NCI-H1092 treated with DMSO at 0.1 percent for 48 hours (cell line): ENCODE results near the gene KPNA4.

Source experiments
- DNase-seq: peaks from one replicate; lab custom pipeline; 2025; lab: John Stamatoyannopoulos, UW

Gene KPNA4

GRCh38 chr3:160449636-160450598, 115.5 kb downstream of the KPNA4 start, which contains the start of gene TRIM59:
TSS of gene TRIM59 (minus strand) at chr3:160449786. CDS start at chr3:160439183, 10,603 bp downstream.
- peak; percentile 33 for DNase-seq

DNA sequence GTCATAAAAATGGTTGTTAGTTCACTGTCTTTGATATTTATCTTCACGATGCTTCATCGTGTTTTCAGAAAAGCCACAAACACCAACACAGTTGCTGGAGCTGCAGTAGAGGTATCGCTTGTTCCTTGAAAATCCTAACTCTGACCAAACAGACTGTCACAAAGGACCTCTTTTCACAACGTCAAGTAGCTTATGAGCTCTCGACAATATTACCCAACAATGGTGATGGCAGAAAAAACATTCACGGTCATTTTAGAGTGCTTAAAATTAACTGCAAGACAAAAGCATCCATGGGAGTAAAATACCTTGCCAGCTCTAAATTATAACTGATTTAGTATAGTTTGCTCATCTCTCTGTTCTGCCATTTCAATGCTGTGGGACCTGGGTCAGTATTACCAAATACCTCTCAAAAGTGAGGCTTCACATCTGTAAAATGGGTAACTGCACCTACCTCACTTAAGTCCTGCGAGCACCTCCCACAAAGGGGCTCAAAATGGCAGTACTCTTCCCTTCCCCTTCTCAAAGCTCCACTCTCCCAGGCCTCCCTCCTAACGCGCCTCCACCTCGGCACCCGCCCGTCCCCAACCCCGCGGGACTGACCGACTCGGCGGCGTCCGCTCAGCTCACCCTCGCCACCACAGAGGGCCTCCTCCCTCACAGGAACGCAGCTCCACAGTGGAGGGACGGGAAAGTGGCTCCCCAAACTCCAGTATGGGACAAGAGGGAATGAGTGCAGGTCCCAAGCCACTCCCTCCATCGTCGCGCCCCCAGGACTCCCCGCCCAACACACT, 116.3 kb downstream of the KPNA4 start:
- peak; percentile 29 for DNase-seq

DNA sequence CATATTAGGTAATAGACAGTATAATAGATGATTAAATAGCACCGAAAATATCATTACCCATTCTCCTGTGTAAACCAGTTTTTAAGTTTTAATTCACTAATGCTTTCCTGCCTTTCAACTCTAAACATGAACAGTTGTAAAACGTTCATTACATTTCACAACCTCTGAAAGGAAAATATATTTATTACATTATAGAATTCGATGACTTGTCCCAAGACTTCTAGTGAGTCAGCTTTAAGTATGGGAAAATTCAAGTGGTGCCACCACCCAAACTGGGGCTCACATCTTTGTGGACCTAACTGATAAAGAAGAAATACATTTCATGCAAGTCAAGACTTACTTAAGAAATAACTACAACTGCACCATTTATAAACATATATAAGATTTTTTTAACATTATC, 117.8 kb downstream of the KPNA4 start:
- no peak for DNase-seq

DNA sequence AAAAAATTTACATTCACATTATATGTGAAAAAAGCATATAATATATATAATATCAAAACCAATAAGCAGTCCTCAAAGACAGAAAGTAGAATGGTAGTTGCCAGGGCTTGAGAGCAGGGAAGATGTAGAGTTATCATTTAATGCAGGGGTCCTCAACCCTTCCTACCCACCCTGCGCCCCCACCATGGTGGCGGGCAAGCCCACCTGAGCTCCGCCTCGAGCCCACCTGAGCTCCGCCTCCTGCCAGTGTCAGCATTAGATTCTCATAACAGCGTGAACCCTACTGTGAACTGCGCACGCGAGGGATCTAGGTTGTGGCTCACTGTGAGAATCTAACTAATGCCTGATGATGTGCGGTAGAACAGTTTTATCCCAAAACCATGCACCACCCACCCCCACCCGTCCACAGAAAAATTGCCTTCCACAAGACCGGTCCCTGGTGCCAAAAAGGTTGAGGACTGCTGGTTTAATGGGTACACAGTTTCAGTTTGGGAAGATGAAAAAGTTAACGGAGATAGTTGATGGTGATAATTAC, 118.8 kb downstream of the KPNA4 start:
- DNase-seq, result no peak

DNA sequence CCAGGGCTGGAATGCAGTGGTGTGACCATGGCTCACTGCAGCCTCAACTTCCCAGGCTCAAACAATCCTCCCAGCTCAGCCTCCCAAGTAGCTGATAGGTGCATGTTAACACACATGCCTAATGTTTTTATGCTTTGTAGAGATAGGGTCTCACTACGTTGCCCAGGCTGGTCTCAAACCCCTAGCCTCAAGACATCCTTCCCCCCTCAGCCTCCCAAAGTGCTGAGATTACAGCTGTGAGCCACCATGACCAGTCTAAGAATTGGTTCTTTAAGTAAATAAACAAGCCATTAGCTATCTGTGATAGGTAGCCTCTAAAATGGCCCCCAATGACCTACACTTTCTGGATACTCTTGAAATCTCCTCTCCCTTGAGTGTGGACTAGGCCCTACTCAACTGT, 119.5 kb downstream of the KPNA4 start:
- no peak for DNase-seq
